PFSK-1 (cell line): Measurements from ENCODE around the gene NAPG.

Experiments used
- POLR2AphosphoS5 ChIP-seq: IDR thresholded peaks from 2 replicates; pipeline ENCODE4 v1.6.1; 2012; ENCODE audit warnings: low read depth, mild to moderate bottlenecking, control low read depth, low read length, moderate library complexity
- REST ChIP-seq, 2 experiments: IDR thresholded peaks; 2 replicates each; pipeline versions ENCODE4 v1.6.1 to v1.8.0; 2011 to 2012; ENCODE audit warnings: low read depth in 2 of 2, low read length in 2 of 2, control low read depth in 1 of 2, inconsistent platforms in 1 of 2, mild to moderate bottlenecking in 1 of 2, moderate library complexity in 1 of 2; ENCODE audit not compliant: insufficient read depth in 1 of 2
- TAF1 ChIP-seq: IDR thresholded peaks from 2 replicates; pipeline ENCODE4 v1.6.1; 2012; ENCODE audit warnings: low read length, control low read depth, borderline replicate concordance; ENCODE audit not compliant: insufficient read depth

- TF ChIP-seq TAF1 (no peak), POLR2AphosphoS5 (no peak), REST (IDR thresholded peaks at IDR 0.05; ENCODE audit: insufficient read depth in 1 of 2, low read depth in 2 of 2, low read length in 2 of 2) (no peak)
Measured at GRCh38 chr18:10515456-10515855, 10.4 kb upstream of the NAPG start.
